GM18519 (cell line): ENCODE results near the gene TMEM220.

Experiments used
- ATAC-seq: cut with Tn5 transposase; IDR thresholded peaks from one replicate; pipeline ENCODE4 v1.9.1; 2021; ENCODE audit warnings: mild to moderate bottlenecking, moderate library complexity; ENCODE audit not compliant: unreplicated experiment, low FRiP score

TMEM220 gene

DNA sequence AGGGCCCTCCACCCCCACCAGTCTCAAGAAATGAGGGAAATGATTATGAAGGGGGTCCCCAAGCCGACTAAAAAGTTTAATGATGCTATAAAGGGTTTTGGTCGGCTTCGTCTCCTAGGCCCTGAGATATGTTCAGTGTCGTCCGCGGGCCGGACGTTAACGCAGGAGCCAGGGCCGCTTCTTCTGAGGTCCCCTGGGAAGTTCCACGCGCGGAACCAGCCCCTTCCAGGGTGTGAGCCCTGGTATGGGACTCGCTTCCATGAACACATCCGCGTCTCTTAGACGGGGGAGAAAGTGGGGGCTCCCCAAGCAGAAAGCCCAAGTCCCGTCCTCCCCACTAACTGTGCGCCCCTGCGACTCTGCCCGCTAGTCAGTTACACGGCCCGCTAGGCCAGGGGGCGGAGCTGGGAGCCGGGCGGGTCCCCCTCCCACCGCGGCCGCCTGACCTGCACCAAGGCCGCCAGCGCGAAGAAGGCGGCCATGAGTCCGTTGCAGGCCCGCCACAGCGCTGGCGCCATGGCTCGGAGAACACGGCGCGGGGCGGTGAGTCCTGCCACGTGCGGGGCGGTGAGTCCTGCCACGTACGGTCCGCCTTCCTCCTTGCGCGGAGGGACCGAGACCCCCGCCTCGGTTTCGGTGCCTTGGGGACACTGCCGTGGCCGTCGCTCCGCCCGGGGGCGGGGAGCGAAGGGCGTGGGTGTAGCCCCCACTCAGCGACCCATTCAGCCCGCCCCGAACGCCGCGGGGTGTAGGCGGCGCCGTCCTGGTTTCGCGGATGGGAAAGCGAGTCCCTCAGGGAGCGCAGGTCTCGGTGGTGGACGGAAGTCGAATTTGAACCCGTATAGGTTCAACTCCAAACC, at the start of gene TMEM220:
Gene TMEM220, minus strand, starts transcription at position 690 of the 860 bp plus-strand sequence. Its CDS starts 172 bp downstream, at position 518.
- ATAC-seq, result peak; percentile 39

DNA sequence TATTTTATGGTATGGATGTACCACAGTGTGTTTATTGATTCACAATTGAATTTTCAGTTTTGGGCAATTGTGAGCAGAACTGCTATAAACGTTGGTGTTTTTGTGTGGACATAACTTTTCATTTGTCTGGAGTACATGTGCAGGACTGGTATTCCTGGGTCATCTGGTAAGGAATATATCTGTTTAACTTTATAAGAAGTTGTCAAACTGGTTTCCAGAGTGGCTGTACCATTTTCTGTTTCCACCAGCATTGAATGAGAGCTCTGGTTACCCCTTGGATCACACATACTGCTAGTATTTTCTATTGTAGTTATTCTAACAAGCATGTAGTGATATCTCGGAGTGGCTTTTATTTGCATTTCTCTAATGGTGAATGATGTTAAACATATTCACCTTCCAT, 49.8 kb upstream of the TMEM220 start:
- ATAC-seq, result no peak

DNA sequence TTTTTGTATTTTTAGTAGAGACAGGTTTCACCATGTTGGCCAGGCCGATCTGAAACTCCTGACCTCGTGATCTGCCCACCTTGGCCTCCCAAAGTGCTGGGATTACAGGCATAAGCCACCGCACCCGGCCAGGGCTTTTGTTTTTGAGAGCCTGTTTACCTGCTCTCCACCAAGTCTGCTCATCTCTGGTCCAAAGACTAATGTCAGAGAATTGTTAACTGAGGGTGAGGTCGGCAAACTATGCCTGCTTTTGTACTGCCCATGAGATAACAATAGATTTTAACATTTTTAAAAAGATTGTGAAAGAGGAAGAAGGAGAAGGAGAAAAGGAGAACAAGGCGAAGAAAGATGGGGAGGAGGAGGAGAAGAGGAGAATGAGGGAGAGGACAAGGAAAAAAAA, 48.1 kb upstream of the TMEM220 start:
- no peak for ATAC-seq

DNA sequence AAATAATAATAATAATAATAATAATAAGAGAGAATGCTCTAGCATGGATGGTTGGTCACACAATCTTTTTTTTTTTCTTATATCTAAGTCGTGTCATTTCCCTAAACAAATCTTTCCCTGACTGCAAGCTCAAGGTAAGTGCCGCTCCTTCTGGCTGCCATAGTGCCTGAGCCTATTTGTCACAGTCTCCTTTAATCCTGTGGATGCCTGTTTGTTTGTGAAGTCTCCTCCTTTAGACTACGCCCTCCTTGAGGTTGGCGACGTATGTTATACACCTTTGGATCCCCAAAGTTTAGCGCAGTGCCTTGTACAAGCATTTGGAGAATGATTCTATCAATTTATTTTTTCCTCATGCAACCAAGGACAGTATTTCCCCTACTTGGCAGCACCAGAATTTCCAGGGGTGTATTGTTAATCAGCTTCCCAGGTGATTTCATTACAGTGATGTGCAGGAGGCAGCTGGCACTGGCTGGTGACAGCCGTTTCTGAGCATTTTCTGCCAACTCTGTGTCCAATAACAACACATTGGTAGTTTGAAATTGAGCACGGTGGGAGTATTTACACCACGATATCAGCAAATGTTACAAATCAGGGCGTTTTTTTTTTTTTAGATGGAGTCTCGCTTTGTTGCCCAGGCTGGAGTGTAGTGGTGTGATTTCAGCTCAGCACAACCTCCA, 47.4 kb upstream of the TMEM220 start:
- no peak for ATAC-seq

DNA sequence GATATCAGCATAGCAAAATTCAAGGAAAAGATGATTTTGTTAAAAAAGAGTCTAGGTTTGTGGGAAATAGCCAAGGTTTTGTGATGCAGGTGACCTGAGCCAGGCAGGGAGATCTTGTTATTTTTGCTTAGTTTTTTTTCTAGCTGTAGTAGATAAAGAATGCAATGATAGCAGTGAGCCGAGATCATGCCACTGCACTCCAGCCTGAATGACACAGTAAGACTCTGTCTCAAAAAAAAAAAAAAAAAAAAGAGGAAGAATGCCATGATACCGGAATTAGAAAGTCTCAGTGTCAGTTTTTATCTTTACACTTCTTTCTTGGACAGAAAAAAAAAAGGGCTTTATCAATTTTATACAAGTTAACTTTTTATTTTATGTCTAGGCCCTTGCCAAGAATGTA, 46.6 kb upstream of the TMEM220 start:
- ATAC-seq, result no peak

DNA sequence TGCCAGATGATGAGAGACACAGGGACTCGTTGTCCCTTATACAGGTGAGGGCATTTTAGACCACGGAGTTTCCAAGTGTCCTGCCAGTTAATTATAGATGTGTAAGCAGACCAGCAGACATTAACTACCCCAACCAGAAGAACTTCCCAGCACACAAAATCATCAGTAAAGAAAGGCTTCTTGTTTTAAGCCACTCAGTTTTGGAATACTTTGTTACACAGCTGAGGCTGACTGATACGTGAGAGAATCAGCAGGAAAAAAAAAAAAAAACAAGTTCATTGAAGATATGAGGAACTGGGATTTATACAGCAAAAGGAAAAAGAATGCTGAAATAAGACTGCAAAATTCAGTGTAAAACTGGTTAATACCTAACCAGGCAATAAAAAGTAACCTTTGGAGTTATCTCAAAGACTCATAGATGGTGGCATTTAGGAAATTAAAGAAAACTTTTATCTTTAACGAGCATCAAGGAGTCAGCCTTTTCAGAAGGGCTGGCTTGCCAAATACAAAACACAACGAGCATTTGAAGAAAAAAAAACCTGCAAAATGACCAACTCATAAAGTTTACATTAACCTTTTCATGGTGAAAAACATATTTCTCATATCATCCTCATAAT, 46.0 kb upstream of the TMEM220 start:
- no peak for ATAC-seq

DNA sequence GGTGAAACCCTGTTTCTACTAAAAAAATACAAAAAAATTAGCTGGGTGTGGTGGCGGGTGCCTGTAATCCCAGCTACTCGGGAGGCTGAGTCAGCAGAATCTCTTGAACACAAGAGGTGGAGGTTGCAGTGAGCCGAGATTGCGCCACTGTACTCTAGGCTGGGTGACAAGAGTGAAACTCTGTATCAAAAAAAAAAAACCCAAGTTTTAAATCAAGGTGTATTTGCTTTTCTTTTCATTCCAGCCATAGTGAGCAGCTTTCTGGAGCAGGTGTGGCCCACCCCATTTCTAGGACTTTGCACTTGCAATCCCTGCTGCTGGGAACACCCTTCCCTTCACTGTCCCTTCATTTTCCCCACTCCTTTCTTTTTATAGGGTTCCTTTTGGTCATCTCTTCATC, 45.2 kb upstream of the TMEM220 start:
- ATAC-seq, result no peak

DNA sequence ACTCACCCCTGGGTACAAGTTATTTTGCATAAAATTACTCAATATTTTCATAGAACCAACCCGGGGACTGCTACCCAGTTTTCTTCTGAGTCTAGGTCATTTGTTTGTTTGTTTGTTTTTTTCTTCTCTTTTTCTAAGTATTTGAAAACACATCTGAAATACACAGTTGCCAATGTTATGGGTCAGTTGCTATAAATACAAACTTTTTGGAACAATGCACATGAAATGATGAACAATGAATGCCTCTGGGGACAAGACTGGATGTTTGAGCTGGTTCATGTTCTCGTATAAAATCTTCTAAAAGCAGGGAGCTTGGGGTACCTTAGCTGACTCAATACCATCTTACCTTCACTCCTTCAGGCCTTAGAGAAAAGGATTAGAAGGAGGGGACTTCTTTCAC, 43.6 kb upstream of the TMEM220 start:
- ATAC-seq, result no peak

DNA sequence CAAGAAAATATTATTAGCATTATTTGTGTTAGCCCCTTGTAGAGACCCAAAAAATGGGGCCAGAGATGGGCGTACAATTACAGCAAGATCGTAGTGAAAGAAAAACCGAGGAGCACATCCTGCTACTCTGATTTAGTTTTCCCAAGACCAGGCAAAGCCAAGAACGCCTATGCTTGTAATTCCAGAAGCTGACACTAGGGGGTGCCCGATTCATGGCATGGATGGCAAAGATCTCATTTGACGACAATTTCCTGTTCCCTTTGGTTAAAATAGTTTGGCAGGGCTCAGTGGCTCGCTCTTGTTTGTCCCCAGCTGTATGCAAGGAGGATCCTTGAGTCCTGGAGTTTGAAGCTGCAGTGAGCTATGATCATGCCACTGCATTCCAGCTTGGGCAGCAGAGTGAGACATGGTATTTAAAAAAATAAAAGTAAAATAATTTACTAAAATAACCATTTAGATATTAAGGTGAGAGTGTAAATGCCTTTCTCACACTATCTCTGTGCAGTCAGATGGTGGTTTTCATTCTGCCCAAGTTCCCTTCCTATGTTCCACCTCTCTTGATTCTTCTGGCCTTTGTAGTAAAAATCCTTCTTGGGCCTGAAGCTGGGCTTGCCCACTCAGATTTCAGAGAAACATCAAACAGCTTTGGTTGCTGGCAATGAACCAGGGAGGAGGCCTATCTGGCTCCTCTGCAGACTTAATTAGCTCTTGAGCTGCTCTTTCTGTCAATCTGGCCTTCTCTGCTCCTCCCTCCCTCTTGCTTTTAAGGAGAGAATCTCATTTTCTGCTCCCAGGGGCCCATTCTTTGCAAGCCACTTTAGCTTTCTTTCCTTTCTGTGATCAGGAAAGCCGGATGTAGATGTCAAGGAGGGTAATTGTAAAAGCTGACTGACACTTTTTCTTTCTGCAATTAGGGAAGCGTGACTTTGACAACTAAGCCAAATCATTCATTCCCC, 42.9 kb upstream of the TMEM220 start:
- ATAC-seq, result no peak

DNA sequence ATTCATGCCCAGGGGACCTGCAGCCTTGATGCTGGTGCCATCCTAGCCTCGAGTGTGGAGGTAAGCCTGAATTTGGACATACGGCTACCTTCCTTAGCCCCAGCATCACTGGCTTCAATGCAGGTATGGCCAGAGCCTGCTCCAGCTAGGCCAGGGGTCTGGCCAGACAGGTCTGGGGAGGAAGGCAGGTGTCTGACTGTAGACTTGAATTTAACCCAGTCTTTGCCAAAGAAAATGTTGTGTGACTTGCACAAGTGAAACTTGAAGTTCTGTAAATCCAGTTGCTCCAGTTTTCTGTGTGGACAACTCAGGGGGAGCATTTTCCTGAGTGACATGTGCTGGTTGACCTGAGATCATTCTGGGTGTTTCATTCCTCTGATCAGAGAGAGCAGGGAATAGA, 41.3 kb upstream of the TMEM220 start:
- no peak for ATAC-seq

DNA sequence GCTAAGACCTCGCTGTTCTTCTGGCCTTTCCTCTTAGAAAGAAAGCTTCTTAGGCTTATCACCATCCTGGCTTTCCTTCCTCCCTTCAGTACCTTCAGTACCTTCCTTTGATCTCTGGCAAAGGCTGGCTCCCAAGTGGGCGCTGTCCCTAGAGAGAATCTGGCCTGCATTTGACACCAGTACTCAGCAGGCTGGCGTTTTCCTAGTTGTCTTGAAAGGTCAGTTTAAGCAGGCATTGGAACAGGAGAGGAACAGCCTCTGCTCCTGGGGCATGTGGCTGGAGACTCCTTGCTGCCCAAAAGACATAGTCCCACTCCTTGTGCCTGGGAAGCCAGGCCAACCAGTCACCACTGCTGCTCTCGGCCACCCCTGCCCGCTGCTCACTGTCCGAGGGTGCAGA, 40.0 kb upstream of the TMEM220 start:
- ATAC-seq, result no peak

DNA sequence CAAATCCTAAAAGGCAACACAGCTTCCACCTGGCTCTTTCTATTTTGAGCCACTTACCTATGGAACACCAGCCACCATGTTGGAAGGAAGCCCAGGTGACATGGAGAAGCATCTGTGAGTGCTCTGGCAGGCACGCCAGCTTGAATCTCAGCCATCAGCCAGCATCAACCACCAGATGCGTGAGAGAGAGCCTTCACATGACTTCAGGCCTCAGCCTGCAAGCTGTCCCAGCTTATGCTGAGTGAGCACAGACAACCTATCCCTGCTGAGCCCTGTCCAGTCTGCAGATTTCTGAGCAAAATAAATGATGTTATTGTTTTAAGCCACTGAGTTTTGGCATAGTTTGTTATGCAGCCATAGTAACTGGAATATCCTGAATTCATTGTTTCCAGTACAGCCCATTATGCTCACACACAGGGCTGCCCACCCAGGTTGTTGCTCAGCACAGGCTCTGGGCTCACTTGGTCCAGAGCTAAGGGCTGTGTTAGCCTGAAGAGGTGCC, 39.0 kb upstream of the TMEM220 start:
- ATAC-seq, result no peak

DNA sequence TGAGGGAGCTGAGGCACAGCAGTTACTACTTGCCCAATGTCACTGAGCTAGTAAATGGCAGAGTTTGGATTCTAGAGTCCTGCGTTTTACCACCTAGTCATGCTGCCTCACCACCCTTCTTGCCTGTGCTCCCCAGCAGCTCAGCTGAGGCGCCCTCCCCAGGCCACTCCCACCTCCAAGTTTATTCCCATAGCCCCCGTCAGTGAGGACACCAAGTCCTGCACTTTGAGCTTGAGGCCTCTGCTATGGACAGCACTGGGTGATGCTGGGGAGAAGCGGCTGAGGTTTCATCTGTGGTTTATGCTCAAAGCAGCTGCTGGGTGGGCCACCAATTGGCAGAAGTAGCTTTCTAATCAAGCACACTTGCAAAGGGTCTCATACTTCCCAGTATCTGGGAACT, 37.4 kb upstream of the TMEM220 start:
- ATAC-seq, result no peak

DNA sequence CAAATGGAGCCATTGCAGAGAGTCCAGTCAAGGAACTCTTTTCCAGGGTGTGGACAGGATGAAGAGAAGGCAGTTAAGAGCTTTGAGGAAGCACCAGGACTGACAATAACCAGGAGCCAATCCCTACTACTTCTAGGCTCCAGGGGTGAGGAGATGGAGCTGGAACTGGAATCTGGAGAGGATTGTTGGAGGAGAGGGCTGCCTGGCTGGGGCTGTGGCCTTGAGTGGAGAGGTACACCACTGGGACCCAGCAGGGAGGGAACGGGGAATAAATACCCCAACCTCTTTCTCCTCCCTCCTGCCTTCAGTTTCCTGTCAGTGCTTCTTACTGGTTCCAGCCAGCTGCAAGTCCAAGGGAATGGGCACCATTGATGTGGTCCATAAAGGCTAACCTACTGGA, 32.2 kb upstream of the TMEM220 start:
- no peak for ATAC-seq

DNA sequence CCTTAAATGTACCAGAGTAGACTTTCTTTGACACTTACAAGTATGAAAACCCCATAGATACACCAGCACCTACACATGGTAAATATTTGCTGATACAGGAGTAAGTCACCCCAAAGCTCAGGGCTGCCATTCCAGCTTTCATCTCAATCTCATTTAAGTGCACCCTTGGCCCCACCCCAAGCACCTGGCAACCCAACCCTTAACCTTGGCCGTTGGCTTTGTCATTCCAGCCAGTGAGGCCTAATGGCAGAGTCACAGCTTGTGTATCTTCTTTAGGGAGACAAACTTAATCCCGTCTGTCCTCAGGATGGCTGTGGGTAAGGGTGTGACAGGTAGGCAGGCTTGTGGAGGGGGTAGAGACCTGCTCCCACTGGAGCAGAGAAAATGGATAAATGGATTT, 31.5 kb upstream of the TMEM220 start:
- ATAC-seq, result no peak

DNA sequence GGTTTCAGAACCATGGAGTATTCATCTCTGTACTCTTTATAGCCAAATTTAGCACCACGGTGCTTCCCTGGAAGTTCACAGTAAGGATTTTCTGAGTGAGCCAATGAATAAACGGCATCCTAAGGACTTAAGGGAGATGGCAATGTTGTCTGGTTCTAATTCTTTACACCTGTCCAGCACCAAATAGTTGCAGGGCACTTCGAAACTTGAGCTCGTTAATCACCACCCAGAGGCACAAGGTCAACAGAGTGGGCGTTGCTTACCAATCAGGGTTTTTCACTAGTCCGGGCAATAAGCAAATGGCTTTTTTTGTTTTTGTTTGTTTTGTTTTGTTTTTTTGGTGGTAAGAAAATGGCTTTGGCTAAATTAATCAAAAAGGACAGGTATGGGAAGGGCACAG, 28.2 kb upstream of the TMEM220 start:
- ATAC-seq, result no peak

DNA sequence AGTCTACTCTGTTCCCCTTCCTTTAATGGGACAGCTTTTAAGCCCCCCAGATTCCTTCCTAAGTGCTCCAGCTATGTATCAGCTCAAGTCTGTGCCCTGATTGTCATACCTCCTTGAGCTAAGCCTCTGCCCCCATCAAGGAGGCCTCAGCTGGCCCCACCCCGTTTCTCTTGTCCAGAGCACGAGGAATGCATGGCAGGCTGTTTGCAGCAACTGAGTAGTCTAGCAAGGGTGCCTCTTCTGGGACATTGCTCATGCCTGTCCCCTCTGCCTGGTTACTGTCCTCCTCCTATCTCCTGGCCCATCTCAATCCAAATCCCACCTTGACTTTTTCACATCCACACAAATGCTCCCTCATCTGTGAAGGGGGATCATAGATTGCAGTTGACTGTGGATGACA, 27.8 kb upstream of the TMEM220 start:
- ATAC-seq, result no peak

DNA sequence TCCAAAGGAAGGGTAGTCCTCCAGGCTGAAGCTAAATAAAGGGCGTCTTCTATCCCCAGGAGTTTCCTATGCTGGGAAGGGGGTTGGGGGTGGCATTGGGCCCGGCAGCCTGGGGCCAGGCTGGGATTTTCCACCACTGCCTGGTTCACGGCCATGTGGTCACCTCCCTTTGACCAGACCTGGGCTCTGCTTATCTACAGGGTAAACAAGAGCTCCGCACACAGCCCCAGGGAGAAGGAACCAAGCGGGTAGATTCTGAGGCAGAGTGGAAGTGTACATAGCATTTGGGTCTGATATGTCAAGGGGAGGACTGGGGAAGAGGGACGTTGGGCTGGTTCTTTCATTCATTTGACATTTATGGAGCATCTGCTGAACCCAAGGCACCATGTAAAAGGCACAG, 27.2 kb upstream of the TMEM220 start:
- ATAC-seq, result no peak

DNA sequence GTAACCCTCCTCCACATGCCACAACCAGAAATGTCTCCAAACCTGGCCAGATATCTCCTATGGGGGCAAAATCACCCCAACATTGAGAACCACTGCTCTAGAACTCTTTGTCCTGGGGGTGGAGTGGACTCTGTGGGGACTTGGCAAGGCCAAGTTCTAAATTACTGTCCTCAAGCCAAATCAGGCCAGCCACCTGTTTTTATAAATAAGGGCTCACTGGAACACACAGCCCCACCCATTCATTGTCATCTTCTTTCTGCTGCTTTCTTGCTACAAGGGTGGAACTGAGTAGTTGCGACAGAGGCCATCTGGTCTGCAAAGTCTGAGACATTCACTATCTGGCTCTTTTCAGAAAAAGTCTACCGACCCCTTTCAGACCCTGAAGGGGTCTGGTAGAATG, 26.8 kb upstream of the TMEM220 start:
- ATAC-seq, result no peak

DNA sequence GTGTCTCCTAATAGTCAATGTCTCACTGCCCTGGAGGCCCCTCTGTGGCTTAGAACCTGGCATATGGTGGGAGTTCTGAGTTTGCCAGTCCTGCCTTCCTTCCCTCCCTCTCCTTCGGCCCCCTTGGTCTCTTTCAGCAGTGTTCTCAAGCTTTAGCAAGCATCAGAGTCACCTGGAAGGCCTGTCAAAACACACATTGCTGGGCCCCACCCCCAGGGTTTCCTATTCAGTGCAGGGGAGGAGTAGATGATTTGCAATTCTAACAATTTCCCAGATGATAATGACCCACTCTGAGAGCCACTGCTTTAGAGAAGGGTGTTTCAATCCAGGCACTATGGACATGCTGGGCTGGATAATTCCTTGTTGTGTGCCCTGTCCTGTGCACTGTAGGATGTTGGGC, 26.4 kb upstream of the TMEM220 start:
- ATAC-seq, result no peak
